HG03039 (cell line): Measurements from ENCODE around the gene HRAS.

Experiments used
- ATAC-seq: cut with Tn5 transposase; IDR thresholded peaks from one replicate; pipeline ENCODE4 v1.9.1; 2021; ENCODE audit warnings: mild to moderate bottlenecking, moderate library complexity; ENCODE audit not compliant: unreplicated experiment

The HRAS gene

GRCh38 chr11:497565-498296 is 37.6 kb downstream of the HRAS start:
- ATAC-seq = no peak

GRCh38 chr11:496834-497564 is 38.4 kb downstream of the HRAS start:
- no peak for ATAC-seq

- ATAC-seq = no peak
These were observed 39.8 kb downstream of the HRAS start for GRCh38 chr11:495537-495931.

GRCh38 chr11:494761-495536 is 40.4 kb downstream of the HRAS start:
- ATAC-seq = no peak

GRCh38 chr11:492427-493226 is 42.7 kb downstream of the HRAS start:
- ATAC-seq = no peak

GRCh38 chr11:491358-491757 is 44.0 kb downstream of the HRAS start:
- ATAC-seq = no peak

GRCh38 chr11:490930-491260 is 44.5 kb downstream of the HRAS start:
- ATAC-seq = no peak

- ATAC-seq = no peak
These were observed 45.0 kb downstream of the HRAS start for GRCh38 chr11:490186-490929.

- no peak for ATAC-seq
These were observed 45.7 kb downstream of the HRAS start for GRCh38 chr11:489610-490185.

GRCh38 chr11:488992-489391 is 46.4 kb downstream of the HRAS start:
- ATAC-seq = no peak

GRCh38 chr11:488579-488978 is 46.8 kb downstream of the HRAS start:
- no peak for ATAC-seq

GRCh38 chr11:488062-488461 is 47.3 kb downstream of the HRAS start:
- ATAC-seq = no peak

- no peak for ATAC-seq
These were observed 47.8 kb downstream of the HRAS start for GRCh38 chr11:487571-488021.

- ATAC-seq = no peak
These were observed 49.2 kb downstream of the HRAS start for GRCh38 chr11:486189-486588.

GRCh38 chr11:484616-485015 is 50.8 kb downstream of the HRAS start:
- no peak for ATAC-seq
